NCI-H460 (cell line): ENCODE data around the gene IL9R. TPM values are rescaled to one million over a fixed set of nuclear protein-coding genes. Genes with fewer than 3 reads are reported as not detected.
"Not testable (repeated sequence)": the region's sequence is repeated elsewhere in the genome, so short reads cannot be mapped to it uniquely, and the experiment has no call there.

Source experiments
- DNase-seq: peaks from one replicate; pipeline ENCODE4 v3.0.0-alpha.2; 2016; ENCODE audit warnings: low read depth; ENCODE audit errors: extremely low read depth
- total RNA-seq: library from RNA; depleted of rRNA; stranded (reverse); fragments of >200 nt; shearing (Covaris generic); gene quantifications from 2 replicates; pipeline ENCODE4 v1.2.3, GENCODE V29; 2014

Gene IL9R
- total RNA-seq, 1 experiment from 2014 or later, result 0.59 TPM

DNA sequence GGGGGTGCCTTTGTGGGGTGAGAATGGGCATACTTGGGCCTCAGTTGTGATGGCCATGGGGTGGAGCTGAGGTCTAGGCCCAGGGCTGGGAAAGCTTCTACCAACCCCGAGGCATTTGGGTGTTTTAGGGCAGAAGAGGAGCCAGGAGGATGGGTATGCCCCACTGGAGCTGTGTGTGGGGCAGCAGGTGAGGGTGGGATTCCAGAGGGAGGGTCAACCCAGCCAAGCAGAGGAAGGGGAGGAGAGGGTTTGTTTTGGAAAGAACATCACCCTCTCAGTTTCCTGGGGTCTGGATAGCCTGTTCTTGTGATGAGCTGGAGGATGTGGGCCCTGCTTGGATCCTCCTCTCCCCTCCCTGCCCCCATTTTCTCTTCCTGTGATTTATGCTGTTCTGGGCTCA lies 620 bp downstream of the IL9R start:
- no peak for DNase-seq

DNA sequence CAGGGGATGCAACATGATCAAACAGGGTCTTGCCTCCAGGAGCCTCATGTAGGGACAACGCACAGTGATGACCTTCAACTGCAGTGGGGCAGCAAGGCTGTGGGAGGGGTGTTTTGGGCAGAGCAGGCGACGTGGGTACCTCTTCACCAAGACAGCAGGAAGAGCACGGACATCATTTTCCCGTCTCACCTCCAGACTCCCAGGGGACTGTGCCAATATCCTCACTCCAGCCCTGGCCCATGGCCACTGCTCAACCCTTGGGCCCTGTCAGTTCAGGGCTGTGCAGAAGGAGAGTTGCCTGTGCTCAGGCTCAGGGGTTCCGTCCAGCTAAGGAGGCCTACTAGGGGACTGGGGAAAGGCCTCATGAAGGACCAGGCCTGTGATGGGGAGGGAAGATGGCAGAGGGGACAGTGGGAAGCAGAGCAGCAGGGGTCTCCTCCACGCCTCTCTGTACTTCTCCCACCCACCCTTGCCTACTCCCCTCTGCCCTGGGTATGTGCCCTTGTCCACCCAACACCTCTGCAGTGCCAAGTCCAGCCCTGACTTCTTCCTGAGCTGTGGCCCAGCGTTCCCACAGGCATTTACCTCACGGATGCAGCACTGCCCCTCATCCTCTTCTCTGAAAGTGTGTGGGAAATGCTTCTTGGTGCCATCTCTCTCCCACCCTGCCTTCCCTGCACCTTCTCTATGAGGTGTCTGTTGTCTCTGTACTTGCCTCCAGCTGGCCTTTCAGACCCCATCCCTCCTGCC lies 1.4 kb downstream of the IL9R start:
- no peak for DNase-seq

DNA sequence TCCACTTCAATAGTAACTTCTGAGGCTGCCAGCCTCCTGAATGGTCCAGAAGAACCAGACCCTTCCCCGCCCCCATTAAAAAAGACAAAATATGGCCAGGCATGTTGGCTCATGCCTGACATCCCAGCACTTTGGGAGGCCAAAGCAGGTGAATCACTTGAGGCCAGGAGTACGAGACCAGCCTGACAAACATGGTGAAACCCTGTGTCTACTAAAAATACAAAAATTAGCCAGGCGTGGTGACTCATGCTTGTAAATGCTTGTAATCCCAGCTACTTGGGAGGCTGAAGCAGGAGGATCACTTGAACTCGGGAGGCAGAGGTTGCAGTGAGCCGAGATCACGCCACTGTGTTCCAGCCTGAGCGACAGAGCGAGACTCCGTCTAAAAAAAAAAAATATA lies 2.3 kb downstream of the IL9R start:
- not testable (repeated sequence) for DNase-seq

- no peak for DNase-seq
Measured at GRCh38 chrX:156000361-156000926, 2.9 kb downstream of the IL9R start.

GRCh38 chrX:156001001-156001666 lies 3.6 kb downstream of the IL9R start:
- no peak for DNase-seq

DNA sequence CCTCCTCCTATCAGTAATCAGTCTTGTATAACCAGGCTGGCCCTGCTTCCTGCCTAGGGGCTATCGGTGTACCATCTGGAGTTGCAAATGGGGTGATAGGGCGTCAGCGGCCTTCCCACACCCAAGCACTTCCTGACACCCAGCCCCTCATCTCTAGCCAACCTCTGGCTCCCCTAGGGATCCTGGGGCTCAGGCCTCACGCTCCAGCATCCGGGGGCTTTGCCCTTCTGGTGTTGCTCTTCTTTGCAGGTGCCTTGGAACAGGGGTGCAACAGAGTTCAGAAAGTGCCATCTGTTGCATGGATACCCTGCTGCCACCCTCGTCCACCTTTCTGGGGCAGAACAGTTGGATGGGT lies 4.1 kb downstream of the IL9R start:
- DNase-seq, result no peak

- no peak for DNase-seq
Measured at GRCh38 chrX:156002507-156002906, 5.0 kb downstream of the IL9R start.

GRCh38 chrX:156003486-156004185 lies 6.1 kb downstream of the IL9R start:
- DNase-seq, result no peak

DNA sequence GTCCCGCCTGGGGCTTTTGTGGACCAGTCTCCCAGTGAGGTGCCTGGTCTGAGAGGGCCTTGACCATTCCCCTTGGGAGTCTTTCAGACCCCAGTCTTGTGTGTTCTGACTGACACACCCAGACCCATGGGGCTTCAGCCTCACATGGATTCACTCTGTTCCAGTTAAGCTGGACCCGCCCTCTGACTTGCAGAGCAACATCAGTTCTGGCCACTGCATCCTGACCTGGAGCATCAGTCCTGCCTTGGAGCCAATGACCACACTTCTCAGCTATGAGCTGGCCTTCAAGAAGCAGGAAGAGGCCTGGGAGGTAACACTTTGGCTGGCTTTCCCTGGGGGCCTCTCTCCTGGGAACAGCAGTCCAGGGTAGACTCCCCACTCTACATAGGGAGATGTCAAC lies 6.8 kb downstream of the IL9R start:
- DNase-seq, result no peak

GRCh38 chrX:156004740-156005139 lies 7.2 kb downstream of the IL9R start:
- DNase-seq, result no peak

GRCh38 chrX:156005144-156005543 lies 7.6 kb downstream of the IL9R start:
- DNase-seq, result no peak

GRCh38 chrX:156006468-156006867 lies 9.0 kb downstream of the IL9R start:
- not testable (repeated sequence) for DNase-seq

GRCh38 chrX:156008379-156008778 lies 10.9 kb downstream of the IL9R start:
- DNase-seq, result not testable (repeated sequence)

- DNase-seq, result no peak
Measured at GRCh38 chrX:156008915-156009314, 11.4 kb downstream of the IL9R start.

GRCh38 chrX:156009691-156010090 lies 12.2 kb downstream of the IL9R start:
- not testable (repeated sequence) for DNase-seq

DNA sequence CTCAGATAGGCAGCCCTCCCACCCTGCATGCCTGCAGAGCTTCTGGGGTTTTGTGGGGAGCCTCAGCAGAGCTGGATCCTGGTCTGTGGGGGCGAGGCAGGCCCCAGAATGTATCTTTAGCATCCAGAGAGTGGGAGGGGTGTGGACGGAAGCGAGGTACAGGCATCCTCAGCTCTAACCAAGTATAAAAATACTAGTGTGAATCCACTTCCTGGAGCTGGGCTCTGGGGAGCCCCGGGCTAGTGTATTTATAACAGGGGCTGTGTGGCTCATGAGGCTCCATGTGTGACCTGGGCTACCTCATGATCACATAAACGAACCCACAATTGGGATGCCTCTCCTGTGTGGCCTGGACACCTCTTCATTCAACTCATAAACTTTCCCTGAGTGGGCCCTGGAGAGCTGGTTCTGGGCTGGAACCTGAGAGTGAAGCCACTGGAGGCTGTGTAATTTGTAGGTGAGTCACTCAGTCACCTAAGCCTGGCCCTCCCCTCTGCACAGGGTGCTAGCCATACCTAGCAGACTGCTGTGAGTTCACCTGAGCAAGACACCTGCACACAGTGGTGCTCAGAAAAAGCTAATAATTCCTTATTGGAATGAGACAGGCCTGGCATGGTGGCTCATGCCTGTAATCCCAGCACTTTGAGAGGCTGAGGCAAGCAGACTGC lies 15.9 kb downstream of the IL9R start:
- not testable (repeated sequence) for DNase-seq

DNA sequence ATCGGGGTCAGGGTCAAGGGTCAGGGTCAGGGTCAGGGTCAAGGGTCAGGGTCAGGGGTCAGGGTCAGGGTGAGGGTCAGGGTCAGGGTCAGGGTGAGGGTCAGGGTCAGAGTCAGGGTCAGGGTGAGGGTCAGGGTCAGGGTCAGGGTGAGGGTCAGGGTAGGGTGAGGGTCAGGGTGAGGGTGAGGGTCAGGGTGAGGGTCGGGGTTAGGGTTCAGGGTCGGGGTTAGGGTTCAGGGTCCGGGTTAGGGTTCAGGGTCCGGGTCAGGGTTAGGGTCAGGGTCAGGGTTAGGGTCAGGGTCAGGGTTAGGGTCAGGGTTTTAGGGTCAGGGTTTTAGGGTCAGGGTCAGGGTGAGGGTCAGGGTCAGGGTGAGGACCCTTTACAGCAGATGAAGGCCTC lies 22.4 kb downstream of the IL9R start:
- not testable (repeated sequence) for DNase-seq

DNA sequence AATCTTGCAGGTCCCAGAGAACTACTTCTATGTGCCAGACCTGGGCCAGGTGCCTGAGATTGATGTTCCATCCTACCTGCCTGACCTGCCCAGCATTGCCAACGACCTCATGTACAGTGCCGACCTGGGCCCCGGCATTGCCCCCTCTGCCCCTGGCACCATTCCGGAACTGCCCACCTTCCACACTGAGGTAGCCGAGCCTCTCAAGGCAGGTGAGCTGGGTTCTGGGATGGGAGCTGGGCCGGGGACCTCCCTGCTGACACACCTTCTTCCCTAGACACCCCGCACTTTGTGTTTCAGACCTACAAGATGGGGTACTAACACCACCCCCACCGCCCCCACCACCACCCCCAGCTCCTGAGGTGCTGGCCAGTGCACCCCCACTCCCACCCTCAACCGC lies 25.5 kb downstream of the IL9R start:
- not testable (repeated sequence) for DNase-seq

- DNase-seq, result not testable (repeated sequence)
Measured at GRCh38 chrX:156024949-156025492, 27.5 kb downstream of the IL9R start.

- not testable (repeated sequence) for DNase-seq
Measured at GRCh38 chrX:156028653-156029237, 31.2 kb downstream of the IL9R start.
